GM04503 (cell line): ENCODE measurements around the gene SFRP4.

Experiments used
- DNase-seq: peaks from one replicate; pipeline ENCODE4 v3.0.0-alpha.2; 2012; ENCODE audit warnings: low read depth

SFRP4 gene

GRCh38 chr7:37924491-37925041 lies 7.9 kb upstream of the SFRP4 start:
- DNase-seq, result no peak

- DNase-seq, result no peak
Observed at GRCh38 chr7:37923996-37924395, 7.4 kb upstream of the SFRP4 start.

GRCh38 chr7:37921876-37922275 lies 5.3 kb upstream of the SFRP4 start:
- no peak for DNase-seq

- DNase-seq, result no peak
Observed at GRCh38 chr7:37920849-37921805, 4.5 kb upstream of the SFRP4 start.

GRCh38 chr7:37920305-37920848 lies 3.8 kb upstream of the SFRP4 start, which contains the start of gene EPDR1:
TSS of gene EPDR1 (plus strand) at chr7:37920640. CDS start at chr7:37920940, 300 bp downstream.
- DNase-seq, result no peak

GRCh38 chr7:37918526-37918925 lies 1.9 kb upstream of the SFRP4 start:
- DNase-seq, result no peak

GRCh38 chr7:37916017-37916672 lies 472 bp downstream of the SFRP4 start:
- no peak for DNase-seq

- DNase-seq, result no peak
Observed at GRCh38 chr7:37915438-37915837, 1.2 kb downstream of the SFRP4 start.

- no peak for DNase-seq
Observed at GRCh38 chr7:37912756-37913155, 3.9 kb downstream of the SFRP4 start.

- DNase-seq, result peak; percentile 99
Observed at GRCh38 chr7:37908221-37908788, 8.3 kb downstream of the SFRP4 start.

GRCh38 chr7:37901890-37902524 lies 14.6 kb downstream of the SFRP4 start:
- DNase-seq, result peak; percentile 61

GRCh38 chr7:37901236-37901827 lies 15.3 kb downstream of the SFRP4 start:
- peak; percentile 16 for DNase-seq

- no peak for DNase-seq
Observed at GRCh38 chr7:37899712-37900247, 16.8 kb downstream of the SFRP4 start.

- DNase-seq, result no peak
Observed at GRCh38 chr7:37894671-37895070, 21.9 kb downstream of the SFRP4 start.

- DNase-seq, result no peak
Observed at GRCh38 chr7:37893359-37893758, 23.3 kb downstream of the SFRP4 start.

- DNase-seq, result no peak
Observed at GRCh38 chr7:37882086-37882485, 34.5 kb downstream of the SFRP4 start.
